GM20000 (cell line): Measurements from ENCODE around the gene PSMA7.

Experiments
- DNase-seq: peaks from one replicate; pipeline ENCODE4 v3.0.0; 2012; ENCODE audit warnings: low spot score
- CTCF ChIP-seq: IDR thresholded peaks from 2 replicates; pipeline ENCODE4 v1.5.1; 2012; ENCODE audit warnings: mild to moderate bottlenecking, control low read depth; ENCODE audit errors: extremely low read depth, missing control alignments

PSMA7 gene

DNA sequence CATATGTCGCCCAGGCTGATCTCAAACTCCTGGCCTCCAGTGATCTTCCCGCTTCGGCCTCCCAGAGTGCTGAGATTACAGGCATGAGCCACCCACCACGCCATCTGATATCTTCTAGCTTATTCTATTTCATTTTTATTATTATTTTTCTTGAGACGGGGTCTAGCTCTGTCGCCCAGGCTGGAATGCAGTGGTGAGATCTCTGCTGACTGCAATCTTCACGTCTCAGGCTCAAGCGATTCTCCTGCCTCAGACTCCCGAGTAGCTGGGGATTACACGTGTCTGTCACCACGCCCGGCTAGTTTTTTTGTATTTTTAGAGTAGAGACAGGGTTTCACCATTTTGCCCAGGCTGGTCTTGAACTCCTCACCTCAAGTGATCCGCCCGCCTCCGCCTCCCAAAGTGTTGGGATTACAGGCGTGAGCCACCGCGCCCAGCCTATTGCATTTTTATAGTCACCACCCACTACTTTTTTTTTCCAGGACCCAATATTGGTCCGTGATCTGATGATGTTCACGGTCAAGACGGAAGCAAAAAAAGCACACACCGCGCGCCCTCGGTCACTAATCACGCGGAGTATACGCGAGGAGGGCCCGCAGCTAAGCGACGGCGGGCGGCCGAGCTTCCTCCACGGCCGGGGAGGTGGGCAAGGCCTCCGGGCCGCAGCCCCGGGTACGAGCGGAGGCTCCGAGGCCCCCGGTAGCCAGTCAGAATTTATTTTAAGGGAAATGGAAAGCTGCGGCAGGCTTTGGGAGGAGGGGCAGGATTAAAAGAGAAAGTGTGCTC lies 22.0 kb downstream of the PSMA7 start:
- no peak for DNase-seq
- TF ChIP-seq CTCF = no peak

- TF ChIP-seq CTCF = no peak
- no peak for DNase-seq
Measured at GRCh38 chr20:62120365-62120762, 22.8 kb downstream of the PSMA7 start.

- no peak for DNase-seq
- TF ChIP-seq CTCF = no peak
Measured at GRCh38 chr20:62119591-62120364, 23.4 kb downstream of the PSMA7 start.

- no peak for DNase-seq
- TF ChIP-seq CTCF = no peak
Measured at GRCh38 chr20:62119115-62119514, 24.1 kb downstream of the PSMA7 start.

GRCh38 chr20:62118113-62119043 lies 24.8 kb downstream of the PSMA7 start:
- TF ChIP-seq CTCF = no peak
- DNase-seq = no peak

DNA sequence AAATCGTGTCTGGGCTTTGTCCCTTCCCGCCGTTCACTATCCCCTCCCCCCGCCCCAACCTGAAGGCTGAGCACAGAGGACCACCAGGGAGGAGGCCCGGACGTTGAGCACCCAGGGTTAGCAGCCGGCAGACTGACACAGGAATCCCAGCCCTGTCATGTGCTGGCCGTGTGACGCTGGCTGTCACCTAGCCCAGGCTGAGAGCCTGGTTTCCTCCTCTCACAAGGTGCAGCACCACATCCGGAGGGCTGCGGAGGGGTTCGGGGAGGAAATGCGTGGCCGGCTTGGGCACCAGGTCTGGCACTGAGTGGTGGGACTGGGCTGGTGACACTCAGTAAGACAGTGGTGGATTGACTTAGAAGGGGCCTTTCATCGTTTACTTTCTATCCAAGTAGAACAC lies 25.5 kb downstream of the PSMA7 start:
- no peak for DNase-seq
- TF ChIP-seq CTCF = no peak
